NCI-H1694 treated with DMSO at 0.1 percent for 48 hours (cell line): ENCODE data around the gene CAST.

Experiments used
- DNase-seq: peaks from one replicate; lab custom pipeline; 2025; lab: John Stamatoyannopoulos, UW

Gene CAST

GRCh38 chr5:96821260-96821916, 159.2 kb downstream of the CAST start:
- no peak for DNase-seq

- no peak for DNase-seq
These were observed 160.7 kb downstream of the CAST start for GRCh38 chr5:96822686-96823459.

- no peak for DNase-seq
These were observed 161.8 kb downstream of the CAST start for GRCh38 chr5:96823900-96824380.
